KMS-11 (cell line): ENCODE data around the gene NAA30.
A peak's percentile ranks its signal among the peaks of the same experiment; 100 is the strongest.

ENCODE experiments used
- H2AFZ ChIP-seq: fragments of 200-600 bp; sonication (generic); 2 replicates; pipeline ENCODE4 v1.6.1; 2016; ENCODE audit warnings: antibody characterized with exemption, mixed run types, low read depth
- H3K27ac ChIP-seq: fragments of 200-600 bp; sonication (generic); 2 replicates; pipeline ENCODE4 v1.6.1; 2016; ENCODE audit warnings: mild to moderate bottlenecking, mixed run types
- H3K27me3 ChIP-seq: fragments of 200-600 bp; sonication (generic); 2 replicates; pipeline ENCODE4 v1.6.1; 2017; ENCODE audit warnings: mild to moderate bottlenecking, low read depth, mixed run types, moderate library complexity; ENCODE audit not compliant: insufficient read depth
- H3K36me3 ChIP-seq: fragments of 200-600 bp; sonication (generic); 2 replicates; pipeline ENCODE4 v1.6.1; 2017; ENCODE audit warnings: mild to moderate bottlenecking, mixed run types; ENCODE audit not compliant: insufficient read depth
- H3K4me1 ChIP-seq: fragments of 200-600 bp; sonication (generic); 2 replicates; pipeline ENCODE4 v1.6.1; 2016; ENCODE audit warnings: mild to moderate bottlenecking, low read depth, mixed run types; ENCODE audit not compliant: poor library complexity, severe bottlenecking
- H3K4me2 ChIP-seq: fragments of 200-600 bp; sonication (generic); 2 replicates; pipeline ENCODE4 v1.7.0; 2016; ENCODE audit warnings: mild to moderate bottlenecking, mixed run types
- H3K4me3 ChIP-seq: fragments of 200-600 bp; sonication (generic); IDR thresholded peaks from 2 replicates; pipeline ENCODE4 v1.6.1; 2017; ENCODE audit warnings: low read depth, low read length, mixed read lengths; ENCODE audit not compliant: insufficient read depth
- H3K79me2 ChIP-seq: fragments of 200-600 bp; sonication (generic); 2 replicates; pipeline ENCODE4 v1.6.1; 2016; ENCODE audit warnings: low read depth, mixed run types; ENCODE audit not compliant: insufficient read depth
- H3K9ac ChIP-seq: fragments of 200-600 bp; sonication (generic); 2 replicates; pipeline ENCODE4 v1.6.1; 2016; ENCODE audit warnings: mild to moderate bottlenecking, mixed run types
- H4K20me1 ChIP-seq: fragments of 200-600 bp; sonication (generic); 2 replicates; pipeline ENCODE4 v1.6.1; 2016; ENCODE audit warnings: mild to moderate bottlenecking, mixed run types; ENCODE audit not compliant: insufficient read depth
- CTCF ChIP-seq: fragments of 200-600 bp; sonication (generic); conservative IDR thresholded peaks from 2 replicates; pipeline ENCODE4 v1.6.1; 2017; ENCODE audit warnings: low read depth, mild to moderate bottlenecking, antibody characterized with exemption, low read length, moderate library complexity, mixed read lengths

The NAA30 gene

DNA sequence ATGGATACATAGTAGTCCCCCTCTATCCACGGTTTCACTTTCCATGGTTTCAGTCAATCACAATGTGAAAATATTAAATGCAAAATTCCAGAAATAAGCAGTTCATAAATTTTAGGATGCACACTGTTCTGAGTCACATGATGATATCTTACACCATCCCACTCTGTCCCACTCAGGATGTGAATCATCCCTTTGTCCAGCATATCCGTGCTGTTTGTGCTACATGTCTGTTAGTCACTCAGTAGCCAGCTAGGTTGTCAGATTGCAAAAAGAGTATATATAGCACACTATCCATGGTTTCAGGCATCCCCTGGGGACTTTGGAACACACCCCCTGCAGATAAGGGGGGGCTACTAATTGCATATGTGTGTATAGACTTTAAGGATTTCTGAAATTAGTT lies 8.1 kb upstream of the NAA30 start:
- Histone ChIP-seq H3K9ac (no peak overlapping the region), H3K36me3 (no peaks in the 10 kb centered on the region)

GRCh38 chr14:57383125-57383745 lies 7.2 kb upstream of the NAA30 start:
- Histone ChIP-seq H3K4me1 (no peaks in the 10 kb centered on the region), H3K9ac (no peak overlapping the region), H3K4me2 (no peak overlapping the region), H3K27me3 (no peaks in the 10 kb centered on the region), H4K20me1 (no peaks in the 10 kb centered on the region), H3K4me3 (no peak overlapping the region), H3K79me2 (no peaks in the 10 kb centered on the region), H3K36me3 (no peaks in the 10 kb centered on the region), H2AFZ (no peak overlapping the region), H3K27ac (no peak overlapping the region)
- no peak for TF ChIP-seq CTCF

More for the DNA sequence above, 8.1 kb upstream of the NAA30 start:
- H3K4me1 ChIP-seq, result no peaks in the 10 kb centered on the region
- H3K4me3 ChIP-seq, result no peak overlapping the region
- H2AFZ ChIP-seq, result no peak overlapping the region
- TF ChIP-seq CTCF, result no peak
- H3K27me3 ChIP-seq, result no peaks in the 10 kb centered on the region
- no peaks in the 10 kb centered on the region for H3K79me2 ChIP-seq
- H3K4me2 ChIP-seq, result no peak overlapping the region
- no peaks in the 10 kb centered on the region for H4K20me1 ChIP-seq
- no peak overlapping the region for H3K27ac ChIP-seq

DNA sequence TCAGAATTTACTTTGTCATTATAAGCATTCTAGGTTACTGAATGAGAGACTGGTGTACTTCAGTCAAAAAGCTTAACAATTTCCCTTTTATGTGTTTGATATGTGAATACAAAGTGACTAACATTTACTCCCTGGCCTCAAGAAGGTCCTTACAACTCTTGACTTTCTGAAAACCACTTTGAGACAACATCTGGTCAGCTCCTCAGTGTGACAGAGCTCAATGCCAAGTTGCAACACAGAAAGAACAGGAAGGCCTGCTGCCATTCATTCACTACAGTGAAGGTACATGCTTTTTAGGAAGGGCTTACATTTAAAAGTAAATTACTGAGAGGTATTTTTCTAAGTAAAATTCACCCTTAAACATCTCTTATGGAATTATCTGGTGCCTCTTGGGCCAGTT lies 2.3 kb upstream of the NAA30 start:
- Histone ChIP-seq H3K27ac (no peak overlapping the region), H3K4me3 (no peak overlapping the region), H3K9ac (no peak overlapping the region), H3K4me2 (no peak overlapping the region), H3K79me2 (peaks cover 17% of the 10 kb centered on the region), H3K27me3 (no peaks in the 10 kb centered on the region), H3K36me3 (no peaks in the 10 kb centered on the region), H2AFZ (no peak overlapping the region), H3K4me1 (peaks cover 17% of the 10 kb centered on the region), H4K20me1 (no peaks in the 10 kb centered on the region)
- TF ChIP-seq CTCF, result no peak

DNA sequence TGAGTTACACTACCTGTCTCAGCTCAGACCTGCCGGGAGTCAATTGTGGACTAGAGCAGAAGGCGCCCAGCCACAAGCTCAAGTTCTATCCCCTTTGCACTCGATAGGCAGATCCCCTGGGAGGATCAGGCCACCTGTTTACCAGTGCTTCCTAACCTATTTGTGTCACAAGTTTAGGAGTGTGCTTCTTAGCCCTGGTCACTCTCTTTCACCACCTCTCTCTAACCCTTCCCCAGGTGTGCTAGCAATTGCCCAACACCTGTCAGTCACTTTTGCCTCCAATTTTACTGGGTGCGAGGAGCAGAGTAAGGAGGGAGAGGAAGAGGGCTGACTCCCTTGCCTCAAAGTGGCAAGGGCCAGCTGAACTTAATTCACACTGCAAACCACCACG lies 745 bp upstream of the NAA30 start:
- peaks cover 19% of the 10 kb centered on the region for H3K79me2 ChIP-seq

More for the DNA sequence above, 745 bp upstream of the NAA30 start:
- Histone ChIP-seq H3K4me1 (peaks cover 23% of the 10 kb centered on the region), H3K27me3 (no peaks in the 10 kb centered on the region), H3K4me3 (no peak overlapping the region), H3K36me3 (no peaks in the 10 kb centered on the region), H3K9ac (peak overlapping the region; percentile 82), H2AFZ (peak overlapping the region; percentile 94), H4K20me1 (no peaks in the 10 kb centered on the region), H3K27ac (peak overlapping the region; percentile 87), H3K4me2 (peak overlapping the region; percentile 68)
- TF ChIP-seq CTCF, result no peak
